GM18951 (cell line): ENCODE measurements around the gene IPCEF1.

Source experiments
- POLR2A ChIP-seq: IDR thresholded peaks from 4 replicates; pipeline ENCODE4 v1.6.1; 2011; ENCODE audit warnings: mild to moderate bottlenecking; ENCODE audit not compliant: insufficient read length, insufficient read depth; ENCODE audit errors: extremely low read depth
- in situ Hi-C: fragments of 300-500 bp; cut with MboI; formaldehyde crosslinking; loops from one replicate; pipeline ENCODE4 v1.12.0; 2022; ENCODE audit warnings: low sequenced_read_pairs, mixed read lengths, inconsistent platforms; ENCODE audit not compliant: unreplicated experiment

IPCEF1 gene

GRCh38 chr6:154289818-154290508, 66.6 kb downstream of the IPCEF1 start:
- in situ Hi-C loops: no loop called here
- no peak for TF ChIP-seq POLR2A

GRCh38 chr6:154285826-154286225, 70.8 kb downstream of the IPCEF1 start:
- TF ChIP-seq POLR2A: no peak
- in situ Hi-C loops: no loop called here

- no peak for TF ChIP-seq POLR2A
These were observed 72.2 kb downstream of the IPCEF1 start for GRCh38 chr6:154284313-154284853.

GRCh38 chr6:154280521-154280920, 76.1 kb downstream of the IPCEF1 start:
- in situ Hi-C loops: no loop called here
- no peak for TF ChIP-seq POLR2A

More at GRCh38 chr6:154284313-154284853, 72.2 kb downstream of the IPCEF1 start:
- in situ Hi-C loops: no loop called here

DNA sequence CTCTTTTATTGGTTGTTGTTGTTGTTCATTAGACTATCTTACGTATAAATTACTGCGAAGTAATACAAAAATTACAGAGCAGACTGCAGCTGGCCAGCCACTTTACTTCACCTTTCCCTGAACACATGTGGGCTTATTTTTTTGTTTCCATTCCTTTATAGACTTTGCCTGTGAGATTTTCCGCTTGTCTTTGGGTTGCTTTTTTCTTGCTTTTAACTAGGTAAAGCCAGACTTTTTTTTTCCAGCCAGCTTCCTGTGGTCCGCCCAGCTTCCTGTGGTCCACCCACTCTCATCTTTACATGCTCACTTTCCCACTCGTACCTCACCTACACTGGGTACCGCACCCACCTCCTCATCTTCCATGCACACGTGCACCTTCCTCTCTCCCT, 79.0 kb downstream of the IPCEF1 start:
- in situ Hi-C loops: loop anchor here (10.0 kb wide), 1 partner anchor 123 kb away; no protein-coding TSS in a partner anchor
- no peak for TF ChIP-seq POLR2A

- in situ Hi-C loops: loop anchor here (10.0 kb wide), 1 partner anchor 122 kb away; no protein-coding TSS in a partner anchor
These were observed 79.6 kb downstream of the IPCEF1 start for GRCh38 chr6:154276810-154277628.

DNA sequence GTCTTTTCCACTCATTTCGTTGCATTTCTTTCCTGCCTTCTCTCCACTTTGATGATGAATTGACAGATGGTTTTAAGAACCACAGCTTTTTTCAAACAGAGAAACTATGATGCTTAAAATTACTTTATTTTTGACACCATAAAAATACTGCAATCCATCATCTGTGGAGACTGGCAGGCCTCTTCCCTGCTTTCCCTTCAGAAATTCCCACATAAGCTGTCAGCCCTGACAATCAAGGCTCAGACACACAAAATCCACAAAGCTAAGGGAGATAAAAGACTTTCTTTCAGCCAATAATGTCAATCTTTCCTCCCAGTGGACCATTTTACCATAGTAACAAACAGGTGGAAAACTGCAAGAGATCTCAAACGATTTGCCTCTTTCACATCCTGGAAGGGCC, 82.4 kb downstream of the IPCEF1 start:
- TF ChIP-seq POLR2A: no peak
- in situ Hi-C loops: loop anchor here (10.0 to 25.0 kb wide), 2 partner anchors 119 to 1287 kb away; partner anchors contain the start of gene FBXO5

More at GRCh38 chr6:154276810-154277628, 79.6 kb downstream of the IPCEF1 start:
- no peak for TF ChIP-seq POLR2A

DNA sequence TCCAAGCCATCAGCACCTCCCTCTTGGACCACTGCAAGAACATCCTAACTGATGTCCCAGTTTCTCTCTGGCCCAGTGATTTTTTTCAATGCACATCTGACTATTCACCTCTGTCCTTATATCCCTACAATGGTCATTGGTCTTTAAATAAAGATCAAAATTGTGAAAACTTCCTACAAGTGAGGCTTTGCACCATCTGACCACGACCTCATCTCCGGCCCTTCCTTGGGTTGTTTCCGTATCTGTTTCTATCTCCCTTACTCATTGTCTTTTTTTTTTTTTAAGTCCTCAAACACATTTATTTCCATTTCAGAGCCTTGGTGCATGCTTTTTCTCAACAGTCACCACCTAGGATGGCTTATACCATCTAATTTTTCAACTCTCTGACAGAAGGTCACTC, 88.1 kb downstream of the IPCEF1 start:
- TF ChIP-seq POLR2A: no peak
- in situ Hi-C loops: loop anchor here (25.0 kb wide), 1 partner anchor 1281 kb away; the partner anchor contains the start of gene FBXO5

DNA sequence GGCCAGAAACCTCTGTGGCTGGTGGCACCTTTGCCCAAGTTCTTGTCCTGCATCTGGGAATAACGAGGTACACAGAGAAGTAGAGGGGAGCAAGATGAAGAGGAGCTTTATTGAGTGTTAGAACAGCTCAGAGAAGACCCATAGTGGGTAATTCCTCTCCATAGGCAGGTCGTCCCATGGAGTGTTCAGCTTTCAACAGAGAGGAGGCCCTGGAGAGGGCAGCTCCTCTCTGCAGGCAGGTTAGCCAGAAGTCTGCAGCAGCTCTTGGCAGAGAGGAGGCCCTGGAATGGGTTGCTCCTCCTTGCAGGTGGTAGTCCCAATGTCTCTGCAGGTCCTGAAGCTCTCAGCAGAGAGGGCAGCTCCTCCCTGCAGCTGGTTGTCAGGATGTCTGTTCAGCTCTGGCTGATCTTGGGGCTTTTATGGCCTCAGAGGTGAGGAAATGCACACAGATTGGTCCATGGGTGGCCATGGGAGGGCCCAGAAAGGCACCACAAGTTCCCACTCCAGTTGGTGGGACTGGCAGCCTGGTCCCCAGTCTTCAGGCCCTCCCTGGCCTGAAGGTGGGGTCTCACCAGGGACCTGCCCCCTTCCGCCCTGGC, 89.0 kb downstream of the IPCEF1 start:
- peak; percentile 61 for TF ChIP-seq POLR2A
- in situ Hi-C loops: loop anchor here (25.0 kb wide), 1 partner anchor 1280 kb away; the partner anchor contains the start of gene FBXO5

DNA sequence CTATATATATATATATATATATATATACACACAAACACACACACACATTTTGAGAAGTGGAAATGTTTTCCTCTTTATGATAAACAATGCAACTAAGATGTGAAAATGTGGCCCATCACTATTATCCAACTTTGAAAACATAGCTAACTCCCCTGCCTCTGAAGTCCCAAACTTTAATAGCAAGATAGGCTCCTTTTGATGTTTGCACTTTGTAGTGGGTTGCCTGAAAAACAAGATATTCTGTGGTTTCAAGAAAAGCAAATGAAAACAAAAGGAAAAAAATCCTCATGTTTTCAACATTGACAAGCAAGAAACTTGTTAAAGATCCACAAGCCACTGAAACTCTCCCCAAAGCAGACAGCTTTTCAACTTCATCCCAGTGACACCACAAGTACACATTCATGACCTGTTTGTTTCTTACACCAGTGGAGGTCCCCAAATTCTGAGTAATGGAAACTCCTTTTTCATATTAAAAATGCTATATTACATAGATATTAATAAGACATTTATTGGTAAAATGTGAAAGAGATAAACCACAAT, 90.0 kb downstream of the IPCEF1 start:
- no peak for TF ChIP-seq POLR2A
- in situ Hi-C loops: loop anchor here (25.0 kb wide), 1 partner anchor 1279 kb away; the partner anchor contains the start of gene FBXO5

DNA sequence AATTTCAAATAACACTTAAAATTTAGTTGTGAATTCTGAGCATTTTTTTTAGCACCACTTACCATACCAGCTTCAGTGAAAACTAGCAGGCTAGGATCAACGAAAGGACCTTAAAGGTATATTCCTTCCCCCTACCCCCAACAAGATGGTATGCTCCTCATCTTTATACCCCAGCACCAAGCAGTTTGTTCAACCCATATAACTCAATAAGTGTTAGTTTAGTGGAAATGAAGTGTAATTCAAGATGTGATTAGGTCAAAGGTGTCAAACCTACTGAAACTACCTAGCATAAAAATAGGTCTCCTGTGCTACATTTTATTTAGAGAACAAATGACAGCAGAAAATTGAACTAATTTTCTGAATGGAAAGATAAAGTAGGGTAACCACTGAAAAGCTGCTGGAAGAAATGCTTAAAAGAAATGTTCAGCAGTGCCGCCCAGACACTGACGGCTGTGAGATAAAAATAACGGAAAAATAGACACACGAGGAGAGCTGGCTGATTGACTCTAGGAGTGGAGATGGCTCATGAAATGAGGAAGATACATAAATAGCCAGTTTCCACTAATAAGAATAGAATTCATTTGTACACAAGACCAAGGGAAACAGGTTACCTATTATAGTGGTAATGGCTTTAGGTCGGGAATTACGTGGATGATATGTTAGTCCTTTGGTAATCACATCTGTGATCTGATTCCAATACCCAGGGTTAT, 94.8 kb downstream of the IPCEF1 start:
- in situ Hi-C loops: loop anchor here (25.0 kb wide), 1 partner anchor 1275 kb away; the partner anchor contains the start of gene FBXO5
- TF ChIP-seq POLR2A: no peak
